Prostate gland (tissue), 2 donors: ENCODE data around the gene SLC38A3. TPM values are rescaled to one million over a fixed set of nuclear protein-coding genes. Genes with fewer than 3 reads are reported as not detected.
A peak's percentile ranks its signal among the peaks of the same experiment; 100 is the strongest.

ENCODE experiments used
- DNase-seq: peaks from one replicate; pipeline ENCODE4 v3.0.0-alpha.2; 2019; ENCODE audit warnings: low spot score
- H3K27ac ChIP-seq, 2 donors: fragments of 200-600 bp; sonication (generic); 2 replicates each; pipeline ENCODE4 v1.5.1; 2017 to 2019
- H3K27me3 ChIP-seq: fragments of 200-600 bp; sonication (generic); replicated peaks from 2 replicates; pipeline ENCODE4 v1.5.1; 2019; ENCODE audit not compliant: insufficient read depth
- H3K36me3 ChIP-seq, 2 donors: fragments of 200-600 bp; sonication (generic); 1 replicate in 1 of 2; 2 replicates in 1 of 2; pipeline versions ENCODE4 v1.5.1 to v1.8.1; 2017 to 2019
- H3K4me1 ChIP-seq: fragments of 200-600 bp; sonication (generic); replicated peaks from 2 replicates; pipeline ENCODE4 v1.5.1; 2019
- H3K4me3 ChIP-seq, 2 donors: fragments of 200-600 bp; sonication (generic); 2 replicates each; pipeline ENCODE4 v1.5.1; 2017 to 2019
- H3K9me3 ChIP-seq: fragments of 200-600 bp; sonication (generic); 2 replicates; pipeline ENCODE4 v1.5.1; 2017
- POLR2A ChIP-seq: fragments of 450-650 bp; IDR thresholded peaks from one replicate; pipeline ENCODE4 v1.6.1; 2016; ENCODE audit warnings: antibody characterized with exemption, mild to moderate bottlenecking
- POLR2AphosphoS5 ChIP-seq: sonication (generic); formaldehyde crosslinking; IDR thresholded peaks from one replicate; pipeline ENCODE4 v1.6.1; 2017; ENCODE audit warnings: antibody characterized with exemption
- WGBS: methylation state at CpG from one replicate; pipeline ENCODE4 v1.1.5; 2018; 5-methylcytosine and 5-hydroxymethylcytosine counted together
- intact Hi-C: fragments of 100-400 bp; cut with DNase I; formaldehyde crosslinking; loops from one replicate; pipeline ENCODE4 v1.14.2; 2022
- microRNA counts, 2 donors: library from miRNA; unstranded; fragments of <30 nt; microRNA quantifications; one replicate each; lab custom pipeline; 2016 to 2017
- microRNA-seq: library from miRNA; unstranded; fragments of <30 nt; microRNA quantifications from one replicate; pipeline ENCODE4, GENCODE V29; 2016
- small RNA-seq, 2 donors: library from RNA; depleted of rRNA; stranded (forward); fragments of <200 nt; gene quantifications; one replicate each; pipeline ENCODE3, GENCODE V24; 2016
- total RNA-seq, 2 donors: library from RNA; depleted of rRNA; stranded (reverse); fragments of >200 nt; gene quantifications; one replicate each; pipeline ENCODE4 v1.1.0, GENCODE V29; 2016
- TF ChIP-seq, protein P1 (sequence below), 4 experiments: fragments of 200-600 bp in 2 of 4; fragments of 450-650 bp in 2 of 4; sonication (generic) in 2 of 4; IDR thresholded peaks; 1 replicate in 3 of 4; 2 replicates in 1 of 4; pipeline ENCODE4 v1.5.1; 2016 to 2019; ENCODE audit warnings: antibody characterized with exemption in 4 of 4, mild to moderate bottlenecking in 2 of 4, moderate library complexity in 2 of 4

Gene SLC38A3
- total RNA-seq, 2 donors from 2014 or later: 0.41 to 4.0 TPM

DNA sequence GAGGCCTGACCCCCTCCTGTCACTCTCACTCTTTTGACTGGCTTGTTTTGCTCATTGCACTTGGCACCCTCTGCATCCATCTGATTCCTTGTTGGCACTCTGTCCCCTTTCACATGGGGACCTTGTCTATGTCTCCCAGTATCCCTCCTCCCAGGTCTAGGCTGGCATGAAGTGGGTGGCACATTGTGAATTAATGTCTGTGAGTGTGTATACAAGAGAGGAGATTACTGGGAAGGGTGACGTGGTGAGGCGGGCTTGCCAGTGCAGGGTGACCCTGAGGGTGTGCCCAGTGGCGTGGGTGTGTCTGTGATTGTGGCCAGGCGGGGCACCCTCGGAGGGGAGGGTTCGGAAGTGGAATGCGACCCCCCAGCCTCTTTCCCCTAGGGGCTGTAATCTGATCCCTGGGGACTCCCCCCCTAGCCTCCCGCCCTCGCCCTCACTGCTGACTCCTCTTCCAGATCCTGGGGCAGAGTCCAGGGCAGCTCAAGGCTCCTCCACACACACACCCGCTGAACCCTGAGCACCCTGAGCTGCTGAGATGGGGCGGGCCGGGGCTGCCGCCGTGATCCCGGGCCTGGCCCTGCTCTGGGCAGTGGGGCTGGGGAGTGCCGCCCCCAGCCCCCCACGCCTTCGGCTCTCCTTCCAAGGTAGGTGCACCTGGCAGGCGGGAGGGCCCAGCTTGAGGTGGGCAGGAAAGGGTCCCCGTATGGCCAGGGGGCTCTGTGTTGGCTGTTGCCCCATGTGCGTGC is 63.8 kb downstream of the SLC38A3 start, which contains the start of gene SEMA3B:
Gene SEMA3B, plus strand, starts transcription at position 445 of the 749 bp plus-strand sequence. Its CDS starts 94 bp downstream, at position 539.
- H3K4me1 ChIP-seq: peaks cover 18% of the 10 kb centered on the region
- 24% methylated on average over 21 of the region's 21 CpGs for WGBS
- H3K27me3 ChIP-seq: no peaks in the 10 kb centered on the region
- peak; percentile 66 for DNase-seq
- peak within 1 kb of the TSS; percentile 6 to 17 for H3K4me3 ChIP-seq
- H3K36me3 ChIP-seq: no peaks in the 10 kb centered on the region
- TF ChIP-seq POLR2AphosphoS5: peak; percentile 61
- TF ChIP-seq POLR2A: peak; percentile 65
- TF ChIP-seq, protein P1, sequence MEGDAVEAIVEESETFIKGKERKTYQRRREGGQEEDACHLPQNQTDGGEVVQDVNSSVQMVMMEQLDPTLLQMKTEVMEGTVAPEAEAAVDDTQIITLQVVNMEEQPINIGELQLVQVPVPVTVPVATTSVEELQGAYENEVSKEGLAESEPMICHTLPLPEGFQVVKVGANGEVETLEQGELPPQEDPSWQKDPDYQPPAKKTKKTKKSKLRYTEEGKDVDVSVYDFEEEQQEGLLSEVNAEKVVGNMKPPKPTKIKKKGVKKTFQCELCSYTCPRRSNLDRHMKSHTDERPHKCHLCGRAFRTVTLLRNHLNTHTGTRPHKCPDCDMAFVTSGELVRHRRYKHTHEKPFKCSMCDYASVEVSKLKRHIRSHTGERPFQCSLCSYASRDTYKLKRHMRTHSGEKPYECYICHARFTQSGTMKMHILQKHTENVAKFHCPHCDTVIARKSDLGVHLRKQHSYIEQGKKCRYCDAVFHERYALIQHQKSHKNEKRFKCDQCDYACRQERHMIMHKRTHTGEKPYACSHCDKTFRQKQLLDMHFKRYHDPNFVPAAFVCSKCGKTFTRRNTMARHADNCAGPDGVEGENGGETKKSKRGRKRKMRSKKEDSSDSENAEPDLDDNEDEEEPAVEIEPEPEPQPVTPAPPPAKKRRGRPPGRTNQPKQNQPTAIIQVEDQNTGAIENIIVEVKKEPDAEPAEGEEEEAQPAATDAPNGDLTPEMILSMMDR (IDR thresholded peaks at IDR 0.05): no peak
- intact Hi-C loops: no loop called here
- H3K27ac ChIP-seq: peak within 1 kb of the TSS; percentile 80 to 81
- H3K9me3 ChIP-seq: no peaks in the 10 kb centered on the region

DNA sequence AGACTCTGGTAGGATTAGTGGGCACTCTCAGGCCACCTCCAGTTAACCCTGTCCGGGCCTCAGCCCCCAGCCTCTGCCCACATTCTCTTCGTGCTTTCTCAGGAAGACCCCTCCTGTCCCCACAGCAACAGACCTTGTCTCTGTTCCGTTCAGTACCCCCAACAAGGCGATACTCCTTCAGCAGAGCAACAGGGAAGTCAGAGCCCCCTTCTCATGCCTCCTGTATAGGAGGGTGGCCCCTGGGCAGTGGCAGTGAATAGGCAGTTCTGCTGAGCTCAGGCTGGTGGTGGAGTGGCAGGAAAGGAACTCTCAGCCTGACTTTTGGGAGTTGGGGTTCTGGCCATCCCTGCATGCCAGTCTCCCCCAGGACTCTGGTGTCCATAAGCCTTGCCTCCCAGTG is 64.4 kb downstream of the SLC38A3 start:
- Histone ChIP-seq H3K36me3 (no peaks in the 10 kb centered on the region), H3K27ac (peak overlapping the region; percentile 62 to 75), H3K9me3 (no peaks in the 10 kb centered on the region), H3K27me3 (no peaks in the 10 kb centered on the region), H3K4me3 (peak overlapping the region in 1 of 2 donors; percentile 6), H3K4me1 (peaks cover 18% of the 10 kb centered on the region)
- 39% methylated on average over 4 of the region's 4 CpGs for WGBS
- intact Hi-C loops: no loop called here
- DNase-seq: no peak
- TF ChIP-seq, protein P1 (IDR thresholded peaks at IDR 0.05): no peak
- TF ChIP-seq POLR2A (no peak), POLR2AphosphoS5 (no peak)

DNA sequence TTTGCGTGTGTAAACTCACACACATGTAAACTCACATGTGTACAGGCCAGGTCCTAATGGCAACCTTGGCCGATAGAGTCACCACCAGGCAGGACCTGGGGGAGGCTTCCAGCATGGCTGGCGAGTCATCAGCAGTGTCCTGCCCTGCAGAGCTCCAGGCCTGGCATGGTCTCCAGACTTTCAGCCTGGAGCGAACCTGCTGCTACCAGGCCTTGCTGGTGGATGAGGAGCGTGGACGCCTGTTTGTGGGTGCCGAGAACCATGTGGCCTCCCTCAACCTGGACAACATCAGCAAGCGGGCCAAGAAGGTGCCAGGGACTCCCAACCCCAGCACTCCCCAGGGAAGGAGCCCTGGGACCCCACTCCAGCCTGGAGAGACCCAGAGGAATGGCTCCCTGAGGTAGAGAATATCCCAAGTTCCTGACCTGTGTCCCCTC is 64.9 kb downstream of the SLC38A3 start:
- H3K36me3 ChIP-seq: no peaks in the 10 kb centered on the region
- WGBS: 58% methylated on average over 5 of the region's 8 CpGs
- intact Hi-C loops: no loop called here
- TF ChIP-seq, protein P1 (IDR thresholded peaks at IDR 0.05): no peak
- no peak for TF ChIP-seq POLR2A
- TF ChIP-seq POLR2AphosphoS5: no peak
- no peaks in the 10 kb centered on the region for H3K9me3 ChIP-seq
- H3K4me1 ChIP-seq: peaks cover 18% of the 10 kb centered on the region
- peak overlapping the region in 1 of 2 donors; percentile 62 for H3K27ac ChIP-seq
- DNase-seq: no peak
- H3K4me3 ChIP-seq: no peak overlapping the region
- no peaks in the 10 kb centered on the region for H3K27me3 ChIP-seq

DNA sequence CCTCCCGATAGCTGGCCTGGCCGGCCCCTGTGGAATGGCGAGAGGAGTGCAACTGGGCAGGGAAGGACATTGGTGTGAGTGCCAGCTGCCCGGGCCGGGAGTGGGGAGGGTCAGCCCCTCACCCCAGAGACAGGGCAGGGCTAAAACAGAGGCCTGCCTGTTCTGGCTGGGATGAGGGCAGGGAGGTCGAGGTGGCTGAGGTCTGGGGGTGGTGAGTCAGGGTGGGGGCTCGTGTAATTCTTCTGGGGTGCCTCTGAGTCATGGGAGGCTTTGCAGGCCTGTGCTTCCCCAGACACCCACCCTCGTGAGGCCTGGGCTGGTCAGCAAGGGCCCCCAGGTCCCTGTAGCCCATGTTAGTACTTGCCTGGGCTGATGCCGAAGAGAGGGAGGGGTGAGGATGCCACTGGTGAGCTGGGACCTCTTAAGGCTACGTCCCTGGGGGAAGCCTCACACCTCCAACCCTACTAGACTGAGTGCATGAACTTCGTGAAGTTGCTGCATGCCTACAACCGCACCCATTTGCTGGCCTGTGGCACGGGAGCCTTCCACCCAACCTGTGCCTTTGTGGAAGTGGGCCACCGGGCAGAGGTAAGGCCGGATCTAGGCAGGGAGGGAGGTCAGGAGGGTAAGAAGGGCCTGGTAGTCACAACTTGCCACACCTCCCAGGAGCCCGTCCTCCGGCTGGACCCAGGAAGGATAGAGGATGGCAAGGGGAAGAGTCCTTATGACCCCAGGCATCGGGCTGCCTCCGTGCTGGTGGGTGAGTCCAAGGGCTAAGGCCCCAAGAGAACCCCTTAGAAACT is 65.6 kb downstream of the SLC38A3 start:
- TF ChIP-seq, protein P1 (IDR thresholded peaks at IDR 0.05): no peak
- no peak for TF ChIP-seq POLR2A
- TF ChIP-seq POLR2AphosphoS5: no peak
- peaks cover 18% of the 10 kb centered on the region for H3K4me1 ChIP-seq

More for the DNA sequence above, 65.6 kb downstream of the SLC38A3 start:
- no peak for DNase-seq
- H3K9me3 ChIP-seq: no peaks in the 10 kb centered on the region
- WGBS: 71% methylated on average over 19 of the region's 19 CpGs
- intact Hi-C loops: no loop called here
- no peaks in the 10 kb centered on the region for H3K27me3 ChIP-seq
- no peaks in the 10 kb centered on the region for H3K36me3 ChIP-seq
- H3K27ac ChIP-seq: peak overlapping the region in 1 of 2 donors; percentile 62
- no peak overlapping the region for H3K4me3 ChIP-seq

MicroRNAs within 50 kb of the gene (microRNA counts, 767-probe panel; counts per million panel counts)
- 0 to 431 counts per million in 2 donors for microRNA hsa-miR-566 (lab: Ali Mortazavi, UCI)

Small RNA genes within 50 kb of the gene (microRNA-seq; reads per million reads assigned to microRNA genes)
- gene MIR566 (not detected), gene MIR5787 (not detected)

Small RNA genes within 50 kb of the gene (small RNA-seq; reads per million reads assigned to genes)
- gene MIR566: 0 reads per million in 2 donors
- gene MIR5787: 0 reads per million in 2 donors

Other genes starting within 250 kb of the SLC38A3 start
- 100 to 1,000 TPM; 135 to 260 TPM for gene RBM5, start 116.4 kb upstream of the SLC38A3 start, total RNA-seq
- gene SEMA3F, start 49.9 kb upstream of the SLC38A3 start, total RNA-seq: 10 to 100 TPM; 43.3 to 71.8 TPM
- not detected for gene GNAT1, start 13.7 kb upstream of the SLC38A3 start, total RNA-seq
- 100 to 1,000 TPM; 118 to 301 TPM for gene GNAI2, start 30.9 kb downstream of the SLC38A3 start, total RNA-seq
- 10 to 100 TPM in 1 of 2 donors, 1 to 10 TPM in 1; 8.7 to 32.0 TPM for gene SEMA3B, start 63.9 kb downstream of the SLC38A3 start, total RNA-seq
- gene LSMEM2, start 73.8 kb downstream of the SLC38A3 start, total RNA-seq: not detected
- gene IFRD2, start 87.2 kb downstream of the SLC38A3 start, total RNA-seq: 10 to 100 TPM; 93.0 to 99.9 TPM
- 10 to 100 TPM in 1 of 2 donors, 1 to 10 TPM in 1; 4.1 to 10.7 TPM for gene HYAL3, start 94.1 kb downstream of the SLC38A3 start, total RNA-seq
- gene NAA80, start 94.1 kb downstream of the SLC38A3 start, total RNA-seq: 10 to 100 TPM; 15.8 to 28.0 TPM
- 1 to 10 TPM; 2.0 TPM for gene HYAL1, start 98.3 kb downstream of the SLC38A3 start, total RNA-seq
- gene HYAL2, start 117.5 kb downstream of the SLC38A3 start, total RNA-seq: 100 to 1,000 TPM in 1 of 2 donors, 10 to 100 TPM in 1; 76.1 to 131 TPM
- 100 to 1,000 TPM in 1 of 2 donors, 10 to 100 TPM in 1; 31.9 to 121 TPM for gene TUSC2, start 123.0 kb downstream of the SLC38A3 start, total RNA-seq
- gene RASSF1, start 135.6 kb downstream of the SLC38A3 start, total RNA-seq: 10 to 100 TPM; 23.8 to 36.6 TPM
- gene ZMYND10, start 140.5 kb downstream of the SLC38A3 start, total RNA-seq: 10 to 100 TPM in 1 of 2 donors, 1 to 10 TPM in 1; 1.6 to 41.9 TPM
- 10 to 100 TPM; 22.8 to 32.1 TPM for gene NPRL2, start 145.5 kb downstream of the SLC38A3 start, total RNA-seq
- 10 to 100 TPM; 33.2 to 39.9 TPM for gene CYB561D2, start 145.6 kb downstream of the SLC38A3 start, total RNA-seq
- 10 to 100 TPM; 73.0 to 76.7 TPM for gene TMEM115, start 154.2 kb downstream of the SLC38A3 start, total RNA-seq